GM18909 (cell line): ENCODE measurements around the gene MSH2.
"Not testable (repeated sequence)": the region's sequence is repeated elsewhere in the genome, so short reads cannot be mapped to it uniquely, and the experiment has no call there.

Experiments used
- ATAC-seq: cut with Tn5 transposase; IDR thresholded peaks from one replicate; pipeline ENCODE4 v1.9.1; 2021; ENCODE audit warnings: mild to moderate bottlenecking; ENCODE audit not compliant: unreplicated experiment, poor library complexity

Gene MSH2

GRCh38 chr2:47406649-47407330, 3.8 kb downstream of the MSH2 start:
- not testable (repeated sequence) for ATAC-seq

GRCh38 chr2:47407976-47408375, 5.0 kb downstream of the MSH2 start:
- ATAC-seq: not testable (repeated sequence)

GRCh38 chr2:47414682-47415458, 11.9 kb downstream of the MSH2 start:
- ATAC-seq: no peak

GRCh38 chr2:47420214-47420613, 17.3 kb downstream of the MSH2 start:
- no peak for ATAC-seq

GRCh38 chr2:47420683-47421082, 17.7 kb downstream of the MSH2 start:
- not testable (repeated sequence) for ATAC-seq

GRCh38 chr2:47422016-47422415, 19.1 kb downstream of the MSH2 start:
- ATAC-seq: no peak

GRCh38 chr2:47422560-47422959, 19.6 kb downstream of the MSH2 start:
- no peak for ATAC-seq

GRCh38 chr2:47426786-47427185, 23.8 kb downstream of the MSH2 start:
- ATAC-seq: no peak

GRCh38 chr2:47429795-47430194, 26.8 kb downstream of the MSH2 start:
- no peak for ATAC-seq

GRCh38 chr2:47433006-47433405, 30.1 kb downstream of the MSH2 start:
- not testable (repeated sequence) for ATAC-seq

- not testable (repeated sequence) for ATAC-seq
Observed at GRCh38 chr2:47433445-47433844, 30.5 kb downstream of the MSH2 start.

- no peak for ATAC-seq
Observed at GRCh38 chr2:47437287-47437686, 34.3 kb downstream of the MSH2 start.

GRCh38 chr2:47438106-47438505, 35.1 kb downstream of the MSH2 start:
- ATAC-seq: no peak

- ATAC-seq: no peak
Observed at GRCh38 chr2:47438783-47439182, 35.8 kb downstream of the MSH2 start.

- no peak for ATAC-seq
Observed at GRCh38 chr2:47451790-47452189, 48.8 kb downstream of the MSH2 start.

- no peak for ATAC-seq
Observed at GRCh38 chr2:47452761-47453160, 49.8 kb downstream of the MSH2 start.

GRCh38 chr2:47454818-47455217, 51.9 kb downstream of the MSH2 start:
- ATAC-seq: not testable (repeated sequence)

- ATAC-seq: no peak
Observed at GRCh38 chr2:47455411-47455810, 52.5 kb downstream of the MSH2 start.

GRCh38 chr2:47456851-47457250, 53.9 kb downstream of the MSH2 start:
- no peak for ATAC-seq

- no peak for ATAC-seq
Observed at GRCh38 chr2:47457268-47457667, 54.3 kb downstream of the MSH2 start.

GRCh38 chr2:47459021-47459420, 56.1 kb downstream of the MSH2 start:
- no peak for ATAC-seq

GRCh38 chr2:47460766-47461165, 57.8 kb downstream of the MSH2 start:
- ATAC-seq: no peak
